Colonic mucosa (tissue), 4 donors: ENCODE measurements around the gene NKAIN2. TPM values are rescaled to one million over a fixed set of nuclear protein-coding genes. Genes with fewer than 3 reads are reported as not detected.
"Not testable (repeated sequence)": the region's sequence is repeated elsewhere in the genome, so short reads cannot be mapped to it uniquely, and the experiment has no call there.

Experiments used
- DNase-seq: peaks from one replicate; pipeline ENCODE4 v3.0.0-alpha.2; 2020
- H3K27ac ChIP-seq: fragments of 200-600 bp; one replicate; pipeline ENCODE4 v1.8.0; 2021
- H3K27me3 ChIP-seq: fragments of 200-600 bp; one replicate; pipeline ENCODE4 v1.8.0; 2021
- H3K36me3 ChIP-seq: fragments of 200-600 bp; one replicate; pipeline ENCODE4 v1.8.0; 2021
- H3K4me1 ChIP-seq: fragments of 200-600 bp; one replicate; pipeline ENCODE4 v1.8.0; 2021; ENCODE audit warnings: mild to moderate bottlenecking
- H3K4me3 ChIP-seq: fragments of 200-600 bp; one replicate; pipeline ENCODE4 v1.8.0; 2021
- H3K9ac ChIP-seq, 2 donors: one replicate each; pipeline ENCODE4 v1.7.0; 2013; ENCODE audit warnings: control low read depth in 2 of 2, low read depth in 2 of 2, low read length in 2 of 2
- H3K9me3 ChIP-seq: fragments of 200-600 bp; one replicate; pipeline ENCODE4 v1.8.0; 2021
- CTCF ChIP-seq: fragments of 200-600 bp; IDR thresholded peaks from one replicate; pipeline ENCODE4 v1.8.0; 2022; ENCODE audit warnings: antibody characterized with exemption, mild to moderate bottlenecking
- intact Hi-C: fragments of 100-400 bp; cut with DNase I; formaldehyde crosslinking; loops from one replicate; pipeline ENCODE4 v1.14.1; 2022
- total RNA-seq, 2 donors: library from RNA; stranded (reverse); fragmentation: NEBNext Ultra II Directional in 1 of 2; extraction: Animal tissue kit (Norgen Biotek cat#: 25700) in 1 of 2; gene quantifications; one replicate each; pipeline ENCODE4 v1.2.1, GENCODE V29; 2021
- donor health status: healthy.
- donor health status: DM: no; HTN: no; CAD: no.
- donor health status: DM: no; HTN: no; CAD: no.

Gene NKAIN2
- total RNA-seq, 2 donors from 2014 or later, result 0.21 TPM; not detected in 1

GRCh38 chr6:124324237-124324636 is 520.6 kb downstream of the NKAIN2 start:
- Histone ChIP-seq H3K27me3 (no peaks in the 10 kb centered on the region), H3K9me3 (no peaks in the 10 kb centered on the region), H3K27ac (no peak overlapping the region), H3K4me3 (no peak overlapping the region), H3K9ac (no peak overlapping the region), H3K4me1 (no peaks in the 10 kb centered on the region), H3K36me3 (no peaks in the 10 kb centered on the region)
- no peak for DNase-seq
- intact Hi-C loops, result no loop called here
- TF ChIP-seq CTCF, result no peak

GRCh38 chr6:124330197-124330596 is 526.5 kb downstream of the NKAIN2 start:
- Histone ChIP-seq H3K4me3 (no peak overlapping the region), H3K9ac (no peak overlapping the region), H3K27ac (no peak overlapping the region), H3K36me3 (no peaks in the 10 kb centered on the region), H3K9me3 (no peaks in the 10 kb centered on the region), H3K27me3 (no peaks in the 10 kb centered on the region), H3K4me1 (no peaks in the 10 kb centered on the region)
- no peak for TF ChIP-seq CTCF
- intact Hi-C loops, result no loop called here
- no peak for DNase-seq

- Histone ChIP-seq H3K27me3 (no peaks in the 10 kb centered on the region), H3K4me3 (no peak overlapping the region), H3K27ac (no peak overlapping the region), H3K4me1 (no peaks in the 10 kb centered on the region), H3K9ac (no peak overlapping the region), H3K36me3 (no peaks in the 10 kb centered on the region), H3K9me3 (no peaks in the 10 kb centered on the region)
- no peak for TF ChIP-seq CTCF
- DNase-seq, result no peak
- intact Hi-C loops, result no loop called here
Measured at GRCh38 chr6:124334359-124334758, 530.7 kb downstream of the NKAIN2 start.

GRCh38 chr6:124339610-124340334 is 536.1 kb downstream of the NKAIN2 start:
- Histone ChIP-seq H3K9ac (no peak overlapping the region), H3K4me1 (no peaks in the 10 kb centered on the region), H3K27me3 (no peaks in the 10 kb centered on the region), H3K9me3 (no peaks in the 10 kb centered on the region), H3K36me3 (no peaks in the 10 kb centered on the region), H3K27ac (no peak overlapping the region), H3K4me3 (no peak overlapping the region)
- intact Hi-C loops, result no loop called here
- DNase-seq, result no peak
- no peak for TF ChIP-seq CTCF

GRCh38 chr6:124348339-124348738 is 544.7 kb downstream of the NKAIN2 start:
- H3K9ac ChIP-seq, H3K4me1 ChIP-seq, H3K27me3 ChIP-seq, intact Hi-C loops, H3K27ac ChIP-seq, H3K36me3 ChIP-seq, DNase-seq, H3K4me3 ChIP-seq, H3K9me3 ChIP-seq: not testable (repeated sequence)

GRCh38 chr6:124355146-124355545 is 551.5 kb downstream of the NKAIN2 start:
- Histone ChIP-seq H3K9ac (no peak overlapping the region), H3K27me3 (no peaks in the 10 kb centered on the region), H3K4me3 (no peak overlapping the region), H3K4me1 (no peaks in the 10 kb centered on the region), H3K9me3 (no peaks in the 10 kb centered on the region), H3K36me3 (no peaks in the 10 kb centered on the region), H3K27ac (no peak overlapping the region)
- TF ChIP-seq CTCF, result no peak
- DNase-seq, result no peak
- intact Hi-C loops, result no loop called here
